Naive thymus-derived CD8-positive, alpha-beta T cell (primary cell): ENCODE measurements around the gene ZIC1. TPM values are rescaled to one million over a fixed set of nuclear protein-coding genes. Genes with fewer than 3 reads are reported as not detected.

Experiments used
- ATAC-seq, 2 donors: fragments of 150-1000 bp; cut with Tn5 transposase in 1 of 2; sonication (Bioruptor Pico), chemical (Tn5 transposase) in 1 of 2; 1 replicate in 1 of 2; 2 replicates in 1 of 2; pipeline ENCODE4 v1.10.0; 2021; ENCODE audit warnings: mild to moderate bottlenecking in 2 of 2, moderate library complexity in 2 of 2
- POLR2A ChIA-PET: fragments of 350-600 bp; sonication (Branson Sonifier 250); formaldehyde crosslinking; loops from one replicate; lab custom pipeline; 2021; ENCODE audit warnings: antibody characterized with exemption; lab: Charles Lee
- DNase-seq, 10 donors: peaks; one replicate each; pipeline versions ENCODE4 v3.0.0 to v3.0.0-alpha.2; 2020 to 2022
- H3K27ac Mint-ChIP-seq, 10 donors: one replicate each; pipeline ENCODE4 v1.8.0; 2020 to 2022; ENCODE audit warnings: mild to moderate bottlenecking in 10 of 10, mixed read lengths in 10 of 10, moderate library complexity in 4 of 10, inconsistent platforms in 1 of 10
- H3K27me3 Mint-ChIP-seq, 5 donors: one replicate each; pipeline ENCODE4 v1.8.0; 2021 to 2022; ENCODE audit warnings: mixed read lengths in 5 of 5
- H3K36me3 Mint-ChIP-seq, 3 donors: one replicate each; pipeline ENCODE4 v1.8.0; 2020 to 2022; ENCODE audit warnings: mixed read lengths in 3 of 3, mild to moderate bottlenecking in 2 of 3, inconsistent platforms in 1 of 3
- H3K4me1 Mint-ChIP-seq, 4 donors: one replicate each; pipeline ENCODE4 v1.8.0; 2021 to 2022; ENCODE audit warnings: mixed read lengths in 4 of 4
- H3K4me3 Mint-ChIP-seq, 10 donors: one replicate each; pipeline ENCODE4 v1.8.0; 2020 to 2022; ENCODE audit warnings: mild to moderate bottlenecking in 10 of 10, mixed read lengths in 10 of 10, moderate library complexity in 6 of 10, inconsistent platforms in 1 of 10
- H3K9me3 Mint-ChIP-seq, 9 donors: one replicate each; pipeline ENCODE4 v1.8.0; 2020 to 2022; ENCODE audit warnings: mixed read lengths in 9 of 9, mild to moderate bottlenecking in 3 of 9, inconsistent platforms in 1 of 9, moderate library complexity in 1 of 9
- polyA plus RNA-seq, 3 donors: library from polyadenylated mRNA; unstranded; fragments of 300-500 nt; fragmentation: Illumina TruSeq; gene quantifications; one replicate each; pipeline ENCODE4 v1.2.3, GENCODE V29; 2021
- total RNA-seq, 8 experiments: library from RNA in 2 of 8; stranded (reverse) in 2 of 8; gene quantifications; one replicate each; pipeline ENCODE4 v1.2.3 and lab custom pipeline; 2021 to 2026

Gene ZIC1
- total and polyA plus RNA-seq, 5 experiments from 2014 or later = not detected

GRCh38 chr3:147393261-147393942 lies 15.8 kb upstream of the ZIC1 start:
- DNase-seq = no peak
- H3K4me3 Mint-ChIP-seq = peak overlapping the region in 2 of 10 donors; percentile 19 to 29
- peaks cover 0 to 46% (median 9%) of the 10 kb centered on the region in 9 donors for H3K9me3 Mint-ChIP-seq

GRCh38 chr3:147393943-147394883 lies 15.0 kb upstream of the ZIC1 start:
- POLR2A ChIA-PET = no interaction called here
- peaks cover 6 to 28% (median 26%) of the 10 kb centered on the region in 3 donors for H3K36me3 Mint-ChIP-seq
- no peak for DNase-seq
- H3K27me3 Mint-ChIP-seq = peaks cover 30 to 90% (median 68%) of the 10 kb centered on the region in 5 donors
- peak overlapping the region in 1 of 10 donors; percentile 9 for H3K27ac Mint-ChIP-seq
- H3K4me3 Mint-ChIP-seq = peak overlapping the region in 4 of 10 donors; percentile 15 to 36 (median 26)
- ATAC-seq = no peak
- peaks cover 0 to 42% (median 5%) of the 10 kb centered on the region in 9 donors for H3K9me3 Mint-ChIP-seq
- peaks cover 0 to 19% (median 3%) of the 10 kb centered on the region in 4 donors for H3K4me1 Mint-ChIP-seq

More at GRCh38 chr3:147393261-147393942, 15.8 kb upstream of the ZIC1 start:
- Mint-ChIP-seq H3K27ac (no peak overlapping the region), H3K27me3 (peaks cover 32 to 93% (median 69%) of the 10 kb centered on the region in 5 donors), H3K36me3 (peaks cover 6 to 33% (median 30%) of the 10 kb centered on the region in 3 donors), H3K4me1 (peaks cover 0 to 19% (median 3%) of the 10 kb centered on the region in 4 donors)
- no peak for ATAC-seq
- POLR2A ChIA-PET = no interaction called here

DNA sequence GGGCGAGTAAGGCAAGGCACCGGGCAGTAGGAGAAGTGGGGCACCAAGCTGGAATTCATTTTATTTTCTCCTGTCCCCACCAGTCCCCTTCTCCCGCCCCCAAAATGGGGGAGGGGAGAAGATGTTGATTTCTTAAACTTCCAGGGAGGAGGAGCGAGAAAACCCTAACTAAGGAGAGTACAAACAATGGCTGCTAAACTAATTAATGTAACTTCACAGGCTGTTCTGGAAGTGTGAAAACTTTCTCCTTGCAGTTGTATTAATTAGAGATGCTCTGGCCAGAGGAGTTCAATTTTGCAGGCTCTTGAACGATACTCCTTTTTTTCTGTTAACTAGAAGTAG lies 14.3 kb upstream of the ZIC1 start:
- Mint-ChIP-seq H3K9me3 (peaks cover 0 to 37% (median 11%) of the 10 kb centered on the region in 9 donors), H3K27ac (no peak overlapping the region), H3K36me3 (peaks cover 4 to 30% (median 25%) of the 10 kb centered on the region in 3 donors), H3K27me3 (peaks cover 28 to 90% (median 69%) of the 10 kb centered on the region in 5 donors), H3K4me1 (peaks cover 0 to 17% (median 3%) of the 10 kb centered on the region in 4 donors), H3K4me3 (no peak overlapping the region)
- ATAC-seq = no peak
- no peak for DNase-seq
- POLR2A ChIA-PET = no interaction called here

DNA sequence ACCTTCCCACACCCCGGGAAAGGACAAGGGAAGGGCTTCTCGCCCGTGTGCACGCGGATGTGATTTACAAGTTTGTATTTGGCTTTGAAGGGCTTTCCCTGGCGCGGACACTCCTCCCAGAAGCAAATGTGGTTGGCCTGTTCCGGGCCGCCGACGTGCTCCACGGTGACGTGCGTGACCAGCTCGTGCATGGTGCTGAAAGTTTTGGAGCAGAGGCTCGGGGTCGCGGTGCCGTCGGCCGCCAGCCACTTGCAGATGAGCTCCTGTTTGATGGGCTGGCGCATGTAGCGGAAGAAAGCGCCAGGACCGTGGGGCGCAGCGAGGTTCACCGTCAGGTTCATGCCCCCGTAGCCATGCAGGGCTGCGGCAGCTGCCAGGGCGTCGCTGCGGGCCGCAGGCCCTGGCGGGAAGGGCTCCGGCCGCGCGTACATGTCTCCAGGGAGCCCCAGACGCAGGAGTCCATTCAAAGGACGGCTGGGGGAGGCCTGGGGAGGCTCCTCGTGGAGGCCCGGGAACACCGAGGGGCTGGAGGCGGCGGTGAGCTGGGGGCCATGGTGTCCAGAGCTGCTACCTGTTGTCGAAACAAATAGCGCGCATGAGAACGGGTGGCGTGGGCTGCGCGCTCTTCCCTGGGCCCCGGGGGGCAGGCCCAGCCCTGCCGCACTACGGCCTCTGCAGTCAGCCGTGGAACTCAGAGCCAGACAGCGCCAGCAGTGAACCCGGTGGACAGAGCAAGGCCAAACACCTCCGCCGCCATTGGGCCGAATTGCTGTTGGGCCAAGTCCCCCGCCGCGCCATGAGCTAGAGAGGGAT lies 13.1 kb upstream of the ZIC1 start:
- Mint-ChIP-seq H3K36me3 (peaks cover 4 to 30% (median 21%) of the 10 kb centered on the region in 3 donors), H3K27me3 (peaks cover 31 to 87% (median 71%) of the 10 kb centered on the region in 5 donors), H3K4me1 (peaks cover 0 to 17% (median 3%) of the 10 kb centered on the region in 4 donors), H3K4me3 (peak overlapping the region in 1 of 10 donors; percentile 45), H3K9me3 (peaks cover 0 to 40% (median 11%) of the 10 kb centered on the region in 9 donors), H3K27ac (no peak overlapping the region)
- DNase-seq (no peak), ATAC-seq (no peak)
- POLR2A ChIA-PET = no interaction called here

- Mint-ChIP-seq H3K36me3 (peaks cover 4 to 29% (median 21%) of the 10 kb centered on the region in 3 donors), H3K4me1 (peaks cover 0 to 16% (median 3%) of the 10 kb centered on the region in 4 donors), H3K4me3 (peak overlapping the region in 1 of 10 donors; percentile 45), H3K9me3 (peaks cover 0 to 42% (median 11%) of the 10 kb centered on the region in 9 donors), H3K27me3 (peaks cover 31 to 87% (median 73%) of the 10 kb centered on the region in 5 donors), H3K27ac (no peak overlapping the region)
- ATAC-seq (no peak), DNase-seq (no peak)
- POLR2A ChIA-PET = no interaction called here
Measured at GRCh38 chr3:147396712-147397046, 12.5 kb upstream of the ZIC1 start.

- Mint-ChIP-seq H3K36me3 (peaks cover 4 to 26% (median 21%) of the 10 kb centered on the region in 3 donors), H3K27ac (peak overlapping the region in 1 of 10 donors; percentile 29), H3K4me1 (peaks cover 0 to 15% (median 3%) of the 10 kb centered on the region in 4 donors), H3K9me3 (peaks cover 0 to 46% (median 11%) of the 10 kb centered on the region in 9 donors), H3K27me3 (peaks cover 34 to 87% (median 75%) of the 10 kb centered on the region in 5 donors), H3K4me3 (peak overlapping the region in 4 of 10 donors; percentile 9 to 41 (median 34))
- DNase-seq (no peak), ATAC-seq (no peak)
- POLR2A ChIA-PET = no interaction called here
Measured at GRCh38 chr3:147397155-147397874, 11.8 kb upstream of the ZIC1 start.

DNA sequence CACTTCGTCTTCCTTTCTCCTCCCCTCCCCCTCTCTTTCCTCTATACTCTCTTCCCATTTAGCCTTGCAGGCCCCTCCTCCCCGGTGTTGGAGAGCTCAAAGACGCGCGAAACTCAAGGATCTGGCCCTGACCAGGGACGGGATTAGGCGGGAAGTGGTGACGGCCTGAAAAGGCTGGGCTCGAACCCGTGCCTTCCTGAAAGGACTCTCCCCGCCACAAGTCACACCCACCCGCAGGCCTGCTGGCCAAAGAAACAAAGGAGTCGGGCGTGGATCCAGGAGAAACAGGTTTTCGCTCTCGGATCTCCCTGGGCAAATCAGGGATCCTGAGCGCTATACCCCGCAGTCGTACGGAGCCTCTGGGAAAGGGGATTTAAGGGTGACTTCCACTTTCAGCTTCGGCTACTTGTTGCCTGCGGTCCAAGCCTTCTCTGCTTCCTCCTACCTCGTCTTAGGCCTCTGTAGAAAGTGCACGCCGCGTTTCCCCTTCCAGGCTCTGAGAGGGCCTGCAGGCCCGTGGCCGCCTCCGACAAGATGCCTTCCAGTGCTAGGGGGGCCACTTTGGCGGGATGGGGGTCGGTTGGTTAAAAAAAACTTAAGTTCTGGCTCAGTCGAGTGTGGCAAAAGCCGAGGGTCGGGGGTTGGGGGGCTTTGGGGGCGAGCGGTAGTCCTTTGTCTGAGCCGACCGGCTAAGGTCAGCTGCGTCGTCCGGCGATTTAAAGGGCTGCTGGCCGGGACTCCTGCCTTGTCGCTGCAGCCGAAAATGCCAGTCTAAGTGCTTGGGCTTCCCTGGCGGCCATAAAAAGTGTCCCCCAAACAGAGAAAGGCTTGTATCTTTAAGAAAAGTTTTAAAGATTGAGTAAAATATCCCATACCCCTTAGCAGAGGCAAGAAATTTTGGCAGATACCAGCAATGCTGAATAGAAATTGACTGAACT lies 11.0 kb upstream of the ZIC1 start:
- peaks cover 0 to 41% (median 14%) of the 10 kb centered on the region in 9 donors for H3K9me3 Mint-ChIP-seq
- peak overlapping the region in 4 of 10 donors; percentile 8 to 38 (median 20) for H3K4me3 Mint-ChIP-seq
- H3K4me1 Mint-ChIP-seq = peaks cover 0 to 15% (median 3%) of the 10 kb centered on the region in 4 donors
- POLR2A ChIA-PET = no interaction called here
- H3K27ac Mint-ChIP-seq = no peak overlapping the region
- H3K27me3 Mint-ChIP-seq = peaks cover 36 to 89% (median 75%) of the 10 kb centered on the region in 5 donors
- H3K36me3 Mint-ChIP-seq = peaks cover 4 to 20% (median 16%) of the 10 kb centered on the region in 3 donors
- no peak for DNase-seq
- ATAC-seq = no peak

DNA sequence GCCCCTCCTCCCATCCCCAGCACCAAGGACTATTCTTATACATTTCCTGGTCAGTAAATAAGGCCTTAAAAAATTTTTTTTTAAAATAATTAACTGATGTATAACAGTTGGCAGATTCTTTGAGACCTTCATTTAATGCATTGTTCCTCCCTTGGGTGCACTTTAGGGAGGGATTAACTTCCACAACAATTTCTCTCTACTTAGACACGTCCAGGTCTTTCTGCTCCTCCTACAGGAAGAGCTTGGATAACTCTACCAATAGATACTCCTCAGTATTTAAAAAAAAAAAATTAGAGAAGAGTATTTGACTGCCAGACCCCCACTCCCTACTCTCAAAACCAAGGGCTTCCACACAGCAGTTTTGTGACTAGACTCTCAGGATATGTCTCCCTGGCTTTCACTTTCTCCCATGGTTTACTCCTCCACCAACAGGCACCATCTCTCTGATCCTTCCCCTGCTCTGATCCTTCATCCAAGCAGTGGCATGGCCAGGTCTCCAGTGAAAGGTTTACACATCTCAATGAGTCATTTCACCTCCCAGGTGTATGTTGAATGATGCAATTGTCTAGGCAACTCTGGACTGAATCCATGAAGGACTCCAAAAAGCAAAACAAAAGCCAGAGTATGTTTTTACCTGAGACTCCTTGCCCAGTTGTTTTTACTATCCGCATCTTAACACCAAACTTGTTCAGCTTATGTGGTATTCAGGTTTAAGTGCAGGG lies 10.2 kb upstream of the ZIC1 start:
- POLR2A ChIA-PET = no interaction called here
- Mint-ChIP-seq H3K4me3 (no peak overlapping the region), H3K27me3 (peaks cover 40 to 89% (median 78%) of the 10 kb centered on the region in 5 donors), H3K9me3 (peaks cover 0 to 44% (median 14%) of the 10 kb centered on the region in 9 donors), H3K36me3 (peaks cover 4 to 23% (median 18%) of the 10 kb centered on the region in 3 donors), H3K4me1 (peaks cover 0 to 13% (median 2%) of the 10 kb centered on the region in 4 donors), H3K27ac (no peak overlapping the region)
- no peak for DNase-seq
- ATAC-seq = no peak

- peaks cover 4 to 18% (median 13%) of the 10 kb centered on the region in 3 donors for H3K36me3 Mint-ChIP-seq
- no peak overlapping the region for H3K4me3 Mint-ChIP-seq
- no peak for ATAC-seq
- H3K27me3 Mint-ChIP-seq = peaks cover 39 to 89% (median 76%) of the 10 kb centered on the region in 5 donors
- no peak for DNase-seq
- no peak overlapping the region for H3K27ac Mint-ChIP-seq
- peaks cover 0 to 43% (median 14%) of the 10 kb centered on the region in 9 donors for H3K9me3 Mint-ChIP-seq
- peaks cover 0 to 10% (median 2%) of the 10 kb centered on the region in 4 donors for H3K4me1 Mint-ChIP-seq
- POLR2A ChIA-PET = no interaction called here
Measured at GRCh38 chr3:147400111-147400510, 9.1 kb upstream of the ZIC1 start.

- Mint-ChIP-seq H3K9me3 (peaks cover 0 to 38% (median 14%) of the 10 kb centered on the region in 9 donors), H3K27me3 (peaks cover 37 to 89% (median 74%) of the 10 kb centered on the region in 5 donors), H3K4me3 (no peak overlapping the region), H3K36me3 (peaks cover 4 to 18% (median 13%) of the 10 kb centered on the region in 3 donors), H3K4me1 (peaks cover 0 to 10% (median 2%) of the 10 kb centered on the region in 4 donors), H3K27ac (no peak overlapping the region)
- POLR2A ChIA-PET = no interaction called here
- no peak for ATAC-seq
- DNase-seq = no peak
Measured at GRCh38 chr3:147400999-147401398, 8.2 kb upstream of the ZIC1 start.
